A673 (cell line): ENCODE measurements around the gene CBX1. TPM values are rescaled to one million over a fixed set of nuclear protein-coding genes. Genes with fewer than 3 reads are reported as not detected.
"Not testable (repeated sequence)": the region's sequence is repeated elsewhere in the genome, so short reads cannot be mapped to it uniquely, and the experiment has no call there.

ENCODE experiments used
- BruUV-seq: library from RNA; stranded (reverse); fragments of 400-500 nt; replicated peaks from 2 replicates; lab custom pipeline; 2021; lab: Mats Ljungman, UMichigan
- CTCF ChIA-PET: fragments of 300-600 bp; sonication (Branson Sonifier 250); formaldehyde crosslinking; loops from one replicate; lab custom pipeline; 2022; ENCODE audit warnings: antibody characterized with exemption; lab: Charles Lee
- POLR2A ChIA-PET: fragments of 300-600 bp; sonication (Branson Sonifier 250); formaldehyde crosslinking; loops from one replicate; lab custom pipeline; 2022; ENCODE audit warnings: antibody characterized with exemption; ENCODE audit not compliant: low non-redundant PET; lab: Charles Lee
- DNase-seq: peaks from one replicate; pipeline ENCODE4 v3.0.0-alpha.2; 2015; ENCODE audit warnings: low spot score
- H3K27ac ChIP-seq: fragments of 200-600 bp; sonication (generic); 2 replicates; pipeline ENCODE4 v1.5.1; 2016; ENCODE audit warnings: mixed run types, low read depth, mild to moderate bottlenecking, mixed read lengths, antibody characterized with exemption, low read length; ENCODE audit not compliant: poor library complexity, severe bottlenecking
- H3K27me3 ChIP-seq: fragments of 200-600 bp; sonication (generic); replicated peaks from 2 replicates; pipeline ENCODE4 v1.6.1; 2017; ENCODE audit warnings: mixed run types, low read depth, mild to moderate bottlenecking, mixed read lengths, antibody characterized with exemption, low read length; ENCODE audit not compliant: insufficient read depth, poor library complexity
- H3K36me3 ChIP-seq: fragments of 200-600 bp; sonication (generic); 2 replicates; pipeline ENCODE4 v1.6.1; 2016; ENCODE audit warnings: mixed run types, mild to moderate bottlenecking, mixed read lengths, antibody characterized with exemption, low read length; ENCODE audit not compliant: insufficient read depth, poor library complexity, severe bottlenecking
- H3K4me1 ChIP-seq: fragments of 200-600 bp; sonication (generic); 2 replicates; pipeline ENCODE4 v1.6.1; 2017; ENCODE audit warnings: mixed run types, mild to moderate bottlenecking, mixed read lengths, antibody characterized with exemption, low read length; ENCODE audit not compliant: insufficient read depth, poor library complexity, severe bottlenecking
- H3K4me3 ChIP-seq: fragments of 200-600 bp; sonication (generic); 2 replicates; pipeline ENCODE4 v1.5.1; 2016; ENCODE audit warnings: low read depth, mixed run types, mild to moderate bottlenecking, mixed read lengths, low read length; ENCODE audit not compliant: poor library complexity, severe bottlenecking
- H3K9me3 ChIP-seq: fragments of 200-600 bp; sonication (generic); 2 replicates; pipeline ENCODE4 v1.6.1; 2016; ENCODE audit warnings: mixed run types, low read depth, mild to moderate bottlenecking, mixed read lengths, antibody characterized with exemption, low read length; ENCODE audit not compliant: poor library complexity, severe bottlenecking
- CTCF ChIP-seq: fragments of 300-800, 200-600 bp; sonication (generic); conservative IDR thresholded peaks from 2 replicates; pipeline ENCODE4 v1.5.1; 2017; ENCODE audit warnings: low read depth, mild to moderate bottlenecking, antibody characterized with exemption, low read length, moderate library complexity, mixed read lengths
- EZH2 ChIP-seq: fragments of 200-600 bp; sonication (generic); IDR thresholded peaks from 2 replicates; pipeline ENCODE4 v1.6.1; 2017; ENCODE audit warnings: borderline replicate concordance, low read depth, mild to moderate bottlenecking, mixed read lengths, antibody characterized with exemption, low read length; ENCODE audit not compliant: poor library complexity, severe bottlenecking
- intact Hi-C: fragments of 100-400 bp; cut with micrococcal nuclease; formaldehyde crosslinking; loops from one replicate; pipeline ENCODE4 v1.10.0; 2022; ENCODE audit not compliant: unreplicated experiment
- total RNA-seq: library from RNA; stranded (reverse); gene quantifications from 2 replicates; pipeline ENCODE4 v1.2.3, GENCODE V29; 2021

Gene CBX1
- total RNA-seq, 1 experiment from 2014 or later = 121 TPM

GRCh38 chr17:48074322-48075081, 26.8 kb downstream of the CBX1 start:
- ChIA-PET CTCF (interaction anchor here (0.7 to 0.9 kb wide), 3 partner anchors 48 to 529 kb away, joined by 3 to 7 read pairs (median 6); no protein-coding TSS in a partner anchor), POLR2A (interaction anchor here (0.7 kb wide), 1 partner anchor 73 kb away, joined by 5 read pairs; no protein-coding TSS in a partner anchor)
- Histone ChIP-seq H3K27ac (no peak overlapping the region), H3K27me3 (no peaks in the 10 kb centered on the region), H3K36me3 (peaks cover 73% of the 10 kb centered on the region), H3K4me3 (no peak overlapping the region), H3K9me3 (no peaks in the 10 kb centered on the region), H3K4me1 (no peaks in the 10 kb centered on the region)
- no TSS peak for BruUV-seq
- TF ChIP-seq EZH2 = no peak
- peak; percentile 87 for TF ChIP-seq CTCF
- DNase-seq = peak; percentile 85
- intact Hi-C loops = loop anchor here (1.0 kb wide), 1 partner anchor 48 kb away; no protein-coding TSS in a partner anchor

- not testable (repeated sequence) for H3K9me3 ChIP-seq, DNase-seq, H3K4me1 ChIP-seq, H3K27me3 ChIP-seq, BruUV-seq, H3K27ac ChIP-seq, H3K4me3 ChIP-seq
- intact Hi-C loops = loop anchor here (1.0 kb wide), 1 partner anchor 47 kb away; no protein-coding TSS in a partner anchor
- POLR2A ChIA-PET = interaction anchor here (0.6 kb wide), 1 partner anchor 819 kb away, joined by 19 read pairs; the partner anchor contains the start of gene ATP5MC1
- CTCF ChIA-PET = interaction anchor here (0.6 to 1.0 kb wide), 5 partner anchors 12 to 1957 kb away, joined by 3 to 7 read pairs (median 4); no protein-coding TSS in a partner anchor
- H3K36me3 ChIP-seq = peaks cover 82% of the 10 kb centered on the region
Observed at GRCh38 chr17:48073566-48074094, 27.6 kb downstream of the CBX1 start.

GRCh38 chr17:48072811-48073210, 28.5 kb downstream of the CBX1 start:
- DNase-seq, H3K4me3 ChIP-seq, H3K4me1 ChIP-seq, H3K27ac ChIP-seq, intact Hi-C loops, POLR2A ChIA-PET, H3K9me3 ChIP-seq, BruUV-seq, H3K27me3 ChIP-seq: not testable (repeated sequence)
- CTCF ChIA-PET = interaction anchor here (1.0 kb wide), 1 partner anchor 11 kb away, joined by 3 read pairs; no protein-coding TSS in a partner anchor
- peaks cover 90% of the 10 kb centered on the region for H3K36me3 ChIP-seq

GRCh38 chr17:48071654-48072053, 29.6 kb downstream of the CBX1 start:
- H3K4me1 ChIP-seq = no peaks in the 10 kb centered on the region
- no peak overlapping the region for H3K27ac ChIP-seq
- no TSS peak for BruUV-seq
- intact Hi-C loops = no loop called here
- TF ChIP-seq EZH2 = no peak
- no peak for TF ChIP-seq CTCF
- H3K27me3 ChIP-seq = no peaks in the 10 kb centered on the region
- ChIA-PET CTCF (no interaction called here), POLR2A (no interaction called here)
- no peaks in the 10 kb centered on the region for H3K9me3 ChIP-seq
- no peak overlapping the region for H3K4me3 ChIP-seq
- peaks cover 97% of the 10 kb centered on the region for H3K36me3 ChIP-seq
- DNase-seq = no peak
